Stomach (tissue), 9 donors: ENCODE data around the gene SNTG2. TPM values are rescaled to one million over a fixed set of nuclear protein-coding genes. Genes with fewer than 3 reads are reported as not detected.

Experiments
- DNase-seq, 2 donors: peaks; one replicate each; pipeline versions ENCODE4 v3.0.0 to v3.0.0-alpha.2; 2013 to 2019
- H3K27ac ChIP-seq, 5 donors: fragments of 200-600 bp in 4 of 5; sonication (generic) in 4 of 5; one replicate each; pipeline ENCODE4 v1.5.1; 2013 to 2019; ENCODE audit warnings: mild to moderate bottlenecking in 1 of 5, moderate library complexity in 1 of 5
- H3K27me3 ChIP-seq, 3 donors: fragments of 200-600 bp; sonication (generic); one replicate each; pipeline ENCODE4 v1.5.1; 2017 to 2019; ENCODE audit warnings: mixed run types in 1 of 3
- H3K36me3 ChIP-seq, 4 donors: fragments of 200-600 bp; sonication (generic); 1 replicate in 3 of 4; 2 replicates in 1 of 4; pipeline ENCODE4 v1.5.1; 2016 to 2019
- H3K4me1 ChIP-seq, 4 donors: fragments of 200-600 bp; sonication (generic); one replicate each; pipeline ENCODE4 v1.5.1; 2016 to 2019
- H3K4me3 ChIP-seq, 4 donors: fragments of 200-600 bp; sonication (generic) in 3 of 4; one replicate each; pipeline ENCODE4 v1.5.1; 2016 to 2019; ENCODE audit warnings: mild to moderate bottlenecking in 1 of 4
- H3K9me3 ChIP-seq, 4 donors: fragments of 200-600 bp; sonication (generic); one replicate each; pipeline ENCODE4 v1.5.1; 2016 to 2019
- EP300 ChIP-seq: sonication (generic); formaldehyde crosslinking; IDR thresholded peaks from one replicate; pipeline ENCODE4 v1.6.1; 2017; ENCODE audit warnings: antibody characterized with exemption
- POLR2A ChIP-seq, 4 donors: fragments of 450-650 bp; IDR thresholded peaks; one replicate each; pipeline ENCODE4 v1.6.1; 2016; ENCODE audit warnings: antibody characterized with exemption in 4 of 4, control low read depth in 2 of 4, mild to moderate bottlenecking in 1 of 4, moderate library complexity in 1 of 4
- POLR2AphosphoS5 ChIP-seq, 3 donors: sonication (generic); formaldehyde crosslinking; IDR thresholded peaks; one replicate each; pipeline ENCODE4 v1.6.1; 2016; ENCODE audit warnings: antibody characterized with exemption in 3 of 3
- WGBS, 5 donors: extraction: QIAGEN DNeasy Blood & Tissue Kit in 3 of 5; methylation state at CpG; one replicate each; pipeline versions ENCODE4 v1.1.5 to v1.1.7; 2013 to 2018; 5-methylcytosine and 5-hydroxymethylcytosine counted together
- intact Hi-C: fragments of 100-400 bp; cut with DNase I; formaldehyde crosslinking; loops from one replicate; pipeline ENCODE4 v1.15.1; 2023; ENCODE audit warnings: low total_unique reads
- polyA plus RNA-seq, 3 donors: library from polyadenylated mRNA; stranded (reverse); fragments of 200-250 nt; gene quantifications; one replicate each; pipeline ENCODE4 v1.2.3, GENCODE V29; 2013
- total RNA-seq, 5 donors: library from RNA; depleted of rRNA; stranded (reverse); fragments of >200 nt; gene quantifications; one replicate each; pipeline versions ENCODE4 v1.1.0 to v1.2.3, GENCODE V29; 2014 to 2016
- TF ChIP-seq, protein P1 (sequence below), 7 experiments: fragments of 450-650 bp in 4 of 7; fragments of 200-600 bp in 3 of 7; sonication (generic) in 3 of 7; IDR thresholded peaks; one replicate each; pipeline ENCODE4 v1.5.1; 2016 to 2019; ENCODE audit warnings: antibody characterized with exemption in 7 of 7, control low read depth in 2 of 7, mild to moderate bottlenecking in 1 of 7
- donor health status: healthy with polysubstance abuse.
- donor health status: Bipolar disorder and iron deficiency.
- donor health status: healthy.

Gene SNTG2
- total and polyA plus RNA-seq, 8 donors = 0.68 to 19.6 (median 5.3) TPM; not detected in 1

DNA sequence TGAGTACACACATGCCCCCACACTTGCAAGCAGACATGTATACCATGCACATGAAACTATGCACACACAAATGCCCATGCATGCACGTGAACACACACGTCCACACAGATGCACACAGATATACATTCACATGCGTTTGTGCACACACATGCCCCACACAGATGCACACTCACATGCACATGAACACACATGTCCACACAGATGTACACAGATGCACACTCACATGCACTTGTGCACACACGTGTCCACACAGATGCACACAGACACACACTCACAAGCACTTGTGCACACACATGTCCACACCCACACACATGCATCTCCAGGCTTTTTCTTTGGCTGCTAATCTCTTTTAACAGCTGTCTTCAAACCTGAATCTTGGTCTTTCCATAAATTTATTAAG lies 31.1 kb downstream of the SNTG2 start:
- DNase-seq = no peak
- no peak for TF ChIP-seq EP300
- TF ChIP-seq, protein P1, sequence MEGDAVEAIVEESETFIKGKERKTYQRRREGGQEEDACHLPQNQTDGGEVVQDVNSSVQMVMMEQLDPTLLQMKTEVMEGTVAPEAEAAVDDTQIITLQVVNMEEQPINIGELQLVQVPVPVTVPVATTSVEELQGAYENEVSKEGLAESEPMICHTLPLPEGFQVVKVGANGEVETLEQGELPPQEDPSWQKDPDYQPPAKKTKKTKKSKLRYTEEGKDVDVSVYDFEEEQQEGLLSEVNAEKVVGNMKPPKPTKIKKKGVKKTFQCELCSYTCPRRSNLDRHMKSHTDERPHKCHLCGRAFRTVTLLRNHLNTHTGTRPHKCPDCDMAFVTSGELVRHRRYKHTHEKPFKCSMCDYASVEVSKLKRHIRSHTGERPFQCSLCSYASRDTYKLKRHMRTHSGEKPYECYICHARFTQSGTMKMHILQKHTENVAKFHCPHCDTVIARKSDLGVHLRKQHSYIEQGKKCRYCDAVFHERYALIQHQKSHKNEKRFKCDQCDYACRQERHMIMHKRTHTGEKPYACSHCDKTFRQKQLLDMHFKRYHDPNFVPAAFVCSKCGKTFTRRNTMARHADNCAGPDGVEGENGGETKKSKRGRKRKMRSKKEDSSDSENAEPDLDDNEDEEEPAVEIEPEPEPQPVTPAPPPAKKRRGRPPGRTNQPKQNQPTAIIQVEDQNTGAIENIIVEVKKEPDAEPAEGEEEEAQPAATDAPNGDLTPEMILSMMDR (IDR thresholded peaks at IDR 0.05) = no peak
- TF ChIP-seq POLR2A (IDR thresholded peaks at IDR 0.05) = no peak
- no peak for TF ChIP-seq POLR2AphosphoS5 (IDR thresholded peaks at IDR 0.05)
- no peaks in the 10 kb centered on the region for H3K36me3 ChIP-seq
- 88 to 96% (median 88%) methylated on average over 4 of the region's 4 CpGs for WGBS, 5 donors
- intact Hi-C loops = no loop called here
- H3K27ac ChIP-seq = no peak overlapping the region
- H3K27me3 ChIP-seq = peaks cover 0 to 11% (median 0%) of the 10 kb centered on the region in 3 donors
- no peak overlapping the region for H3K4me3 ChIP-seq
- no peaks in the 10 kb centered on the region for H3K4me1 ChIP-seq
- no peaks in the 10 kb centered on the region for H3K9me3 ChIP-seq

DNA sequence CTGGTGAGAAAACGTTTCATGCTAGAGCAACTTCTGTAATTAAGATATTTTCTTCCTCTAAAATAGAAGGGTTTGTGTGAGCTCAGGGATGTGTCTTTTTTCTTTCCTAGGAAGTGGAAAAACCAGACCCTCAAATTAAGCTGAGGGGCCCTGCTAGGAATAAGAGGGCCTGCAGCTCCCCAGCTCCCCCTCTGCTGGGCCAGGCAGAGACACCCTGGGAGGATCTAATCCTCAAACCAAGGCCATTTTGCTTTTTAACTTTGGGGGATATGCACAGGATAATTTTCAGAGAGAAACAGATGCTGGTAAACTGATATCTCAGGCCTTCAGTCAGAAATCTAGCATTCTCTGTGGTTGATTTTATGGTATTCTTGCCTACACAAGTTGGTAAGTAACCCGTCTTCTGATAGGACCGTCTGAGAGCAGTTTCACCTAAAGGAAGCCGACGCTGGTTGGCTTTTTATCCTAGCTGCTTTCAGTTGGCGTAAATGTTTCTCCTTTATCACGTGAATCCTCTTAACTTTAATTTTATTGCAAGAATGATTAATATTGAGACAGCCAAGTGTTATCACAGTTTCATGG lies 34.8 kb downstream of the SNTG2 start:
- Histone ChIP-seq H3K4me1 (no peaks in the 10 kb centered on the region), H3K27ac (no peak overlapping the region), H3K36me3 (no peaks in the 10 kb centered on the region), H3K9me3 (no peaks in the 10 kb centered on the region), H3K4me3 (no peak overlapping the region), H3K27me3 (peaks cover 0 to 5% (median 0%) of the 10 kb centered on the region in 3 donors)
- TF ChIP-seq, protein P1 (IDR thresholded peaks at IDR 0.05) = no peak
- TF ChIP-seq POLR2AphosphoS5 (IDR thresholded peaks at IDR 0.05) = no peak
- no peak for TF ChIP-seq POLR2A (IDR thresholded peaks at IDR 0.05)
- no peak for TF ChIP-seq EP300
- intact Hi-C loops = no loop called here
- DNase-seq = no peak
- 59 to 81% (median 67%) methylated on average over 7 of the region's 7 CpGs for WGBS, 5 donors

DNA sequence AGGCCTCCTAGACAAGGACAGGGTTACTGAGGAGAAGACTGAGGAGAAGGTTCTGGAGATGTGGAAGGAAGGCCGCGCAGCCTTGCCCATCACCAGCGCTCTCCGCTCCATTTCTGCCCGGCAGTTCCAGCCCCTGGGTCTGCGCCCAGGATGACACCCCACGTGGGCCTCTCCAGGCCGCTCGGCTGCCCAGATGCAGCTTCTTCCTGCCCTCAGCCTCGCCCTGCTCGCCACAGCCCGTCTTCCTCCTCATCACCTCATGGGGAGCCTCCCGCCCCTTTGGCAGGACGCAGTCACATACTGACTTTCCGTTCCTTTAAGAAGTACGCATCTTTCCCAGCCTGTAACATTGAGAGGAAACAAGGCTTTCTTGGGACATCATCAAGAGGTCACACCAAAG lies 37.1 kb downstream of the SNTG2 start:
- Histone ChIP-seq H3K27me3 (peaks cover 0 to 5% (median 0%) of the 10 kb centered on the region in 3 donors), H3K9me3 (no peaks in the 10 kb centered on the region), H3K36me3 (no peaks in the 10 kb centered on the region), H3K4me1 (no peaks in the 10 kb centered on the region), H3K4me3 (no peak overlapping the region), H3K27ac (no peak overlapping the region)
- TF ChIP-seq, protein P1 (IDR thresholded peaks at IDR 0.05) = no peak
- TF ChIP-seq POLR2A (IDR thresholded peaks at IDR 0.05) = no peak
- TF ChIP-seq EP300 = no peak
- TF ChIP-seq POLR2AphosphoS5 (IDR thresholded peaks at IDR 0.05) = no peak
- 84 to 94% (median 90%) methylated on average over 16 of the region's 16 CpGs for WGBS, 5 donors
- no peak for DNase-seq
- intact Hi-C loops = no loop called here

DNA sequence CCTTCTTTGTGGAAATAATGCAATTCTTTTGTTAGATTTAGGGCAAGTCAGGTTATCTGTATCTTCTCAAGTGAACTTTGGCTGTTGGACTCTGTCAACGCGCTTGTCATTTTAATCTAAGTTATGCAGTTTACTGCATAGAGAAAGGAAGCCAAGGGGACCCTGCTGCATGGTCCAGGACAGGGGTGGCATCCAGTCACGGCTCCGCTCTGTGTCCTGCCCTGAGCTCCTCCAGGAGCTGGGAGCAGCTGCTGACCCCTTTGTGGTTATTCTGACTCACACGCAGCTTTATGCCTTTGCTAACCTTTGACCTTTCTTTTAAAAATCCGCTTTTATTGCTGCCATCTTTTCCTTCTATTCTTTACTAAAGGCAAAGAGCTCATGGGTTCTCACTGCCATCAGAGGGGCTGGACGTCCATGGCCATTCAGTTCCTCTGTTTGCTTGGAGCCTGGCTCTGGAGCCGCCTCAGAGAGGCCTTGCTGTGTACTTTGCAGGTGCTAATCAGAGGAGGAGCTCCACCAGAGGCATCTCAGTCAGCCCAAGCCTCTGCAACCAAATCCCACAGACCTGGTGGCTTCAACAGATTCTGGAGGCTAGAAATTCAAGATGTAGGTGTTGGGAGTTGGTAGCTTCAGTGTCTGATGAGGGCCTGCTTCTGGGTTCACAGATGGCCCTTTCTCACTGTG lies 39.3 kb downstream of the SNTG2 start:
- intact Hi-C loops = no loop called here
- Histone ChIP-seq H3K36me3 (no peaks in the 10 kb centered on the region), H3K4me3 (no peak overlapping the region), H3K4me1 (no peaks in the 10 kb centered on the region), H3K27me3 (no peaks in the 10 kb centered on the region), H3K9me3 (no peaks in the 10 kb centered on the region), H3K27ac (no peak overlapping the region)
- DNase-seq = no peak
- WGBS, 5 donors = 46 to 67% (median 58%) methylated on average over 8 of the region's 8 CpGs
- TF ChIP-seq POLR2A (IDR thresholded peaks at IDR 0.05) = no peak
- TF ChIP-seq, protein P1 (IDR thresholded peaks at IDR 0.05) = no peak
- TF ChIP-seq POLR2AphosphoS5 (IDR thresholded peaks at IDR 0.05) = no peak
